Astrocyte of the spinal cord (primary cell): ENCODE data around the gene PNPLA7.
"Not testable (repeated sequence)": the region's sequence is repeated elsewhere in the genome, so short reads cannot be mapped to it uniquely, and the experiment has no call there.

Experiments
- DNase-seq: peaks from one replicate; pipeline ENCODE4 v3.0.0; 2011; ENCODE audit warnings: low read depth, low spot score
- H3K4me3 ChIP-seq: 2 replicates; pipeline ENCODE4 v1.5.1; 2011; ENCODE audit warnings: low read depth, mild to moderate bottlenecking, low read length, moderate library complexity
- CTCF ChIP-seq: IDR thresholded peaks from 2 replicates; pipeline ENCODE4 v1.5.1; 2012; ENCODE audit warnings: low read depth, mild to moderate bottlenecking, low read length, inconsistent platforms
- in situ Hi-C: cut with HindIII; loops from 2 replicates; pipeline ENCODE4 v1.10.0; 2017; ENCODE audit warnings: low sequenced_read_pairs

PNPLA7 gene

DNA sequence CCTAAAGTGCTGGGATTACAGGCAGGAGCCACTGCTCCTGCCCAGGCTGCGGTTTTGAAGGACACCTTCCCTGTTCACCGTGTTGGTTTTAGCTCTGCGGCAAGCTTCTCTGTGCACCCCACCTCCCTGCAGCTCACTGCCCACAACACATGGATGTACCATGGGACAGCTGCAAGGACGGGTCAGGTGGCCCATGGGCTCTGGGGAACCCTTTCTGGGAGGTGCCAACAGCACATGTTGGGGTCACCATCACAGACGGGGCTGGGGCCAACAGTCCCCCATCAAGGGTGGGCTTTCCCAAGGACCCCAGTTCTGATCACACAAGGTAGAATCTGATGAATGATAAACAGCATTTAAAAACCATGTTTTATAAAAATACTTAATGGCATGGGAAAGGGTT is 134.8 kb downstream of the PNPLA7 start:
- no peak for DNase-seq
- H3K4me3 ChIP-seq, result no peak overlapping the region
- in situ Hi-C loops, result no loop called here
- no peak for TF ChIP-seq CTCF

GRCh38 chr9:137412431-137412830 is 137.8 kb downstream of the PNPLA7 start:
- TF ChIP-seq CTCF, result no peak
- no peak overlapping the region for H3K4me3 ChIP-seq
- in situ Hi-C loops, result no loop called here
- DNase-seq, result no peak

- in situ Hi-C loops, result no loop called here
- no peak overlapping the region for H3K4me3 ChIP-seq
- DNase-seq, result peak; percentile 94
- no peak for TF ChIP-seq CTCF
These were observed 138.4 kb downstream of the PNPLA7 start for GRCh38 chr9:137411645-137412380.

- in situ Hi-C loops, result no loop called here
- H3K4me3 ChIP-seq, result no peak overlapping the region
- no peak for TF ChIP-seq CTCF
- no peak for DNase-seq
These were observed 138.9 kb downstream of the PNPLA7 start for GRCh38 chr9:137411260-137411644.

- TF ChIP-seq CTCF, result no peak
- no peak for DNase-seq
- H3K4me3 ChIP-seq, result no peak overlapping the region
- in situ Hi-C loops, result no loop called here
These were observed 139.3 kb downstream of the PNPLA7 start for GRCh38 chr9:137410891-137411249.

GRCh38 chr9:137410236-137410890 is 139.8 kb downstream of the PNPLA7 start:
- DNase-seq, H3K4me3 ChIP-seq, in situ Hi-C loops: not testable (repeated sequence)
